ENCODE measurements around the gene RSPH10B.
"Not testable (repeated sequence)": the region's sequence is repeated elsewhere in the genome, so short reads cannot be mapped to it uniquely, and the experiment has no call there.

DNA sequence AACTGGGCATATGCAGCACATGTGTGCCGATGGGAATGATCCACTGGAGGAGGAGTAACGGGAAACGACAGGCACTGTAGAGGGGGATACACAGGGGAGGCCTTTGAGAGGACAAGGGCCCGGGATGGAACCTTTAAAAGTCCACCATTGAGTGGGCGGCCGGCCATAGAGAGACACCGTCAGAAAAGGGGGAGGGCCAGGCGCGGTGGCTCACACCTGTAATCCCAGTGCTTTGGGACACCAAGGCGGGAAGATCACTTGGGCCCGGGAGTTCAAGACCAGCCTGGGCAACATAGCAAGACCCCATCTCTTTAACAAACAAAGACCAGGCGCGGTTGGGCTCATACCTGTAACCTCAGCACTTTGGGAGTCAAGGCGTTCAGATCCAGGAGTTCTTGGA, 39.2 kb downstream of the RSPH10B start:
- TF ChIP-seq, protein P1, sequence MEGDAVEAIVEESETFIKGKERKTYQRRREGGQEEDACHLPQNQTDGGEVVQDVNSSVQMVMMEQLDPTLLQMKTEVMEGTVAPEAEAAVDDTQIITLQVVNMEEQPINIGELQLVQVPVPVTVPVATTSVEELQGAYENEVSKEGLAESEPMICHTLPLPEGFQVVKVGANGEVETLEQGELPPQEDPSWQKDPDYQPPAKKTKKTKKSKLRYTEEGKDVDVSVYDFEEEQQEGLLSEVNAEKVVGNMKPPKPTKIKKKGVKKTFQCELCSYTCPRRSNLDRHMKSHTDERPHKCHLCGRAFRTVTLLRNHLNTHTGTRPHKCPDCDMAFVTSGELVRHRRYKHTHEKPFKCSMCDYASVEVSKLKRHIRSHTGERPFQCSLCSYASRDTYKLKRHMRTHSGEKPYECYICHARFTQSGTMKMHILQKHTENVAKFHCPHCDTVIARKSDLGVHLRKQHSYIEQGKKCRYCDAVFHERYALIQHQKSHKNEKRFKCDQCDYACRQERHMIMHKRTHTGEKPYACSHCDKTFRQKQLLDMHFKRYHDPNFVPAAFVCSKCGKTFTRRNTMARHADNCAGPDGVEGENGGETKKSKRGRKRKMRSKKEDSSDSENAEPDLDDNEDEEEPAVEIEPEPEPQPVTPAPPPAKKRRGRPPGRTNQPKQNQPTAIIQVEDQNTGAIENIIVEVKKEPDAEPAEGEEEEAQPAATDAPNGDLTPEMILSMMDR (IDR thresholded peaks at IDR 0.05; ENCODE audit: insufficient read depth, low read length, poor library complexity, severe bottlenecking) = not testable (repeated sequence)
- not testable (repeated sequence) for TF ChIP-seq EZH2phosphoT487 (conservative IDR thresholded peaks at IDR 0.05; ENCODE audit: low read length)
